Measurements from ENCODE around the gene GATM. TPM values are rescaled to one million over a fixed set of nuclear protein-coding genes. Genes with fewer than 3 reads are reported as not detected.

The GATM gene
- total RNA-seq, 4 donors from 2014 or later: 11.1 to 20.7 (median 16.7) TPM

DNA sequence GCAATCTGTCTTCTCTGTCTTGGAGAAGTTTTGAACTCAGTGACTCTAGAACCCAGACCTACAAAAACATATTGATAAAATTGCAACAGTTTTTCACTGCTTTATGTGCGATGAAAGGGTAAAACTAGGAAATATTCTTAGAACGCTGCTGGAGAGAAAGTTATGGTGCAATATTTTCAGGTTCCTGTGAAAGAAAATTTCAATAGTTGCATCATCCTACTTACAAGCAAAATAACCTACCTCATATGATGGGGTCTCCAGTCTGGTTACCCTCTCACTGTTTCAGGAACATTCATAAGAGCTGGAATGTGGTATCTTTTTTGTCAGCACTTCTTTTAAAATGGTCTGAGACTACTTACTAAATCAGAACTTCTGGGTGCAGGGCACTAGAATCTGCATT, 27.1 kb downstream of the GATM start:
- Histone ChIP-seq H3K27me3 (peaks cover 0 to 16% (median 0%) of the 10 kb centered on the region in 4 donors), H3K36me3 (no peaks in the 10 kb centered on the region), H3K9me3 (no peaks in the 10 kb centered on the region), H3K4me1 (no peaks in the 10 kb centered on the region), H3K27ac (no peak overlapping the region), H3K4me3 (no peak overlapping the region)
- TF ChIP-seq, protein P1, sequence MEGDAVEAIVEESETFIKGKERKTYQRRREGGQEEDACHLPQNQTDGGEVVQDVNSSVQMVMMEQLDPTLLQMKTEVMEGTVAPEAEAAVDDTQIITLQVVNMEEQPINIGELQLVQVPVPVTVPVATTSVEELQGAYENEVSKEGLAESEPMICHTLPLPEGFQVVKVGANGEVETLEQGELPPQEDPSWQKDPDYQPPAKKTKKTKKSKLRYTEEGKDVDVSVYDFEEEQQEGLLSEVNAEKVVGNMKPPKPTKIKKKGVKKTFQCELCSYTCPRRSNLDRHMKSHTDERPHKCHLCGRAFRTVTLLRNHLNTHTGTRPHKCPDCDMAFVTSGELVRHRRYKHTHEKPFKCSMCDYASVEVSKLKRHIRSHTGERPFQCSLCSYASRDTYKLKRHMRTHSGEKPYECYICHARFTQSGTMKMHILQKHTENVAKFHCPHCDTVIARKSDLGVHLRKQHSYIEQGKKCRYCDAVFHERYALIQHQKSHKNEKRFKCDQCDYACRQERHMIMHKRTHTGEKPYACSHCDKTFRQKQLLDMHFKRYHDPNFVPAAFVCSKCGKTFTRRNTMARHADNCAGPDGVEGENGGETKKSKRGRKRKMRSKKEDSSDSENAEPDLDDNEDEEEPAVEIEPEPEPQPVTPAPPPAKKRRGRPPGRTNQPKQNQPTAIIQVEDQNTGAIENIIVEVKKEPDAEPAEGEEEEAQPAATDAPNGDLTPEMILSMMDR (IDR thresholded peaks at IDR 0.05): no peak
- TF ChIP-seq POLR2A (IDR thresholded peaks at IDR 0.05): no peak
- no peak for DNase-seq
- WGBS, 2 donors: 84 to 88% methylated on average over 2 of the region's 2 CpGs
- intact Hi-C loops (cut with DNase I): no loop called here

DNA sequence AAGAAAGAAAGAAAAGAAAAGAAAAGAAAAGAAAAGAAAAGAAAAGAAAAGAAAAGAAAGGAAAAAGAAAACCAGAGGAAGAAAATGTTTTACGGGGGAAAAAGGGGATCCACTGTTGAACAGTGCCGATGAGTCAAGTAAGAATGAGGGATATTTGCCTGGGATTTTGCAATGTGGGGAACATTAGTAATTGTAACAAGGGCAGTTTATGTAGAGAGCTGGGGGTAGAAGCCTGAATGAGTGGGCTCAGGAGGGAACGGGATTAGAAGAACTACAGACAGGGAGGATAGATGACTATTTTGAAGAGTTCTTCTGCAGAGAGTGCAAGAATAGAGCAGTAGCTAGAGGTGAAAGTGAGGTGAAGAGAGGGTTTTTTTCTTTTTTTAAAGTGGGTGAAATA, 28.7 kb downstream of the GATM start:
- TF ChIP-seq, protein P1 (IDR thresholded peaks at IDR 0.05): no peak
- no peak for TF ChIP-seq POLR2A (IDR thresholded peaks at IDR 0.05)
- Histone ChIP-seq H3K9me3 (no peaks in the 10 kb centered on the region), H3K27me3 (peaks cover 0 to 16% (median 0%) of the 10 kb centered on the region in 4 donors), H3K4me1 (peaks cover 0 to 2% (median 0%) of the 10 kb centered on the region in 3 donors), H3K27ac (no peak overlapping the region), H3K36me3 (no peaks in the 10 kb centered on the region), H3K4me3 (no peak overlapping the region)
- no peak for DNase-seq
- intact Hi-C loops (cut with DNase I): no loop called here
- WGBS, 2 donors: 83 to 91% methylated on average over 3 of the region's 3 CpGs

DNA sequence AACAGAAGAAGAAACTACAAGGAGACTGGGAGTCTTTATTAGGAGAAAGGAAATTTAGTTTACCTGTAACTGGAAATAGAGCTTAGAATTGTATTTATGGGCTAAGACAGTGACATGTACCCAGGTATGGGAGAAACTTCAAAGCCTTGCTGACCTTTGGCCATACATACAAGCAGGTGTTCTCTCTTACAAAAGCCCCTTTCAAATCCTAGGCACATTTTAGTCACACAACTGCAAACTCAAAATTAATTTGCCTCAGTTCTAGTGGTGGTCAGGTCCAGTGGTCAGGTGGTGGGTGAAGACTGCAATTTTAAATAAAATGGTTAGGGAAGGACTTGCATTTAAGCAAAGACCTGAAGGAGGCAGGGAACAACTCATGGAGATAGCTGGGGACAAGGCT, 30.4 kb downstream of the GATM start:
- intact Hi-C loops (cut with DNase I): no loop called here
- no peak for DNase-seq
- no peak overlapping the region for H3K27ac ChIP-seq
- no peak overlapping the region for H3K4me3 ChIP-seq
- H3K36me3 ChIP-seq: no peaks in the 10 kb centered on the region
- H3K9me3 ChIP-seq: no peaks in the 10 kb centered on the region
- peaks cover 0 to 16% (median 0%) of the 10 kb centered on the region in 4 donors for H3K27me3 ChIP-seq
- peaks cover 0 to 12% (median 0%) of the 10 kb centered on the region in 3 donors for H3K4me1 ChIP-seq
- TF ChIP-seq POLR2A (IDR thresholded peaks at IDR 0.05): no peak
- TF ChIP-seq, protein P1 (IDR thresholded peaks at IDR 0.05): no peak

DNA sequence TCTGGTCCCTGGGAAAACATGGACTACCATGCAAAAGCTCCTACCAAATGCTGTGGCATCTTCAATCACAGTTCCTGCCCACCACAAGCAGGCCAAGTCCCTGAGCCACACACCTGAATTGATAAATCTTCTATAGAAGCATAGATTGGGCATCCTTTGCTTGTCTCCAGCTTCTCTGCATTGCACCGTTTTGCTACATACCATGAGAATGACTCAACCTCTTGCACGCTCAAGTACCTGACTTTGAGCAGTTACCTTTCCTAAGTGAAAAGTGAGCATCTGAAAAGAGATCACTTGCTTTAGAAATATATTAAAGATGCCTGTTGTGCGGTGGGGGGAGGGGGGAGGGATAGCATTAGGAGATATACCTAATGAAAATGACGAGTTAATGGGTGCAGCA, 31.3 kb downstream of the GATM start:
- H3K4me3 ChIP-seq: no peak overlapping the region
- TF ChIP-seq, protein P1 (IDR thresholded peaks at IDR 0.05): no peak
- no peak for TF ChIP-seq POLR2A (IDR thresholded peaks at IDR 0.05)
- no peaks in the 10 kb centered on the region for H3K36me3 ChIP-seq
- 49 to 66% methylated on average over 4 of the region's 4 CpGs for WGBS, 2 donors
- no peak overlapping the region for H3K27ac ChIP-seq
- no peaks in the 10 kb centered on the region for H3K9me3 ChIP-seq
- DNase-seq: no peak
- intact Hi-C loops (cut with DNase I): no loop called here
- peaks cover 0 to 12% (median 0%) of the 10 kb centered on the region in 3 donors for H3K4me1 ChIP-seq
- peaks cover 0 to 16% (median 0%) of the 10 kb centered on the region in 4 donors for H3K27me3 ChIP-seq

DNA sequence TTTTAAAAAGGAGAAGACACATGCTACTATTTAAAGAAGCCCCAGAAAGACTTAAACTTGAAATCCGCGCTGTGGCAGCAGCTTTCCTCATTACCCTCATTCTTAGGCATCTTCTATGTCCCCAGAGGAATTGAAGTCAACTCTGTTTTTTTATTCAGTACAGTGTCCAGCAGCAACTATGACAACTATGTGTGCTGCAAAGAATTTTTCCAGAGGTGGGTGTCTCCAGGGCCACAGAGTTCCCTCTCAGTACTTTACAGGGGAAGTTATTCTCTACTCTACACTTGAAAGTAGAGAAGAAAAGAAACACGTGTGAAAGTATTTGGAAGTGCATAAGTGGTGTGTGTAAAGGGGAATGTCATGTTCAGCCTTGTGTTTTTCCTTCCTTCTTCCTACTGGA, 32.0 kb downstream of the GATM start:
- no peak overlapping the region for H3K4me3 ChIP-seq
- H3K4me1 ChIP-seq: peaks cover 0 to 12% (median 0%) of the 10 kb centered on the region in 3 donors
- no peaks in the 10 kb centered on the region for H3K9me3 ChIP-seq
- no peak for DNase-seq
- 45 to 52% methylated on average over 3 of the region's 3 CpGs for WGBS, 2 donors
- H3K27ac ChIP-seq: no peak overlapping the region
- intact Hi-C loops (cut with DNase I): no loop called here
- TF ChIP-seq POLR2A (IDR thresholded peaks at IDR 0.05): no peak
- TF ChIP-seq, protein P1 (IDR thresholded peaks at IDR 0.05): no peak
- H3K36me3 ChIP-seq: no peaks in the 10 kb centered on the region
- H3K27me3 ChIP-seq: peaks cover 0 to 16% (median 0%) of the 10 kb centered on the region in 4 donors

Data from esophagus squamous epithelium (tissue), 5 donors.